Osteoblast (primary cell): Measurements from ENCODE around the gene DNAJB6. TPM values are rescaled to one million over a fixed set of nuclear protein-coding genes. Genes with fewer than 3 reads are reported as not detected.

ENCODE experiments used
- DNase-seq: peaks from one replicate; pipeline ENCODE4 v3.0.0; 2011; ENCODE audit warnings: low spot score, mixed read lengths; ENCODE audit not compliant: insufficient read length; ENCODE audit errors: missing footprints
- H2AFZ ChIP-seq: 2 replicates; pipeline ENCODE4 v1.6.0; 2011; ENCODE audit warnings: mild to moderate bottlenecking, low read length
- H3K27ac ChIP-seq: 2 replicates; pipeline ENCODE4 v1.5.1; 2011; ENCODE audit warnings: mild to moderate bottlenecking, low read depth, low read length, moderate library complexity
- H3K27me3 ChIP-seq: 2 replicates; pipeline ENCODE4 v1.6.0; 2012; ENCODE audit warnings: mild to moderate bottlenecking, control low read depth, inconsistent platforms, low read length, moderate library complexity; ENCODE audit not compliant: insufficient read depth
- H3K36me3 ChIP-seq: 2 replicates; pipeline ENCODE4 v1.5.1; 2011; ENCODE audit warnings: mild to moderate bottlenecking, low read length, control low read depth, moderate library complexity; ENCODE audit not compliant: insufficient read depth
- H3K4me1 ChIP-seq: 2 replicates; pipeline ENCODE4 v1.5.1; 2011; ENCODE audit warnings: mild to moderate bottlenecking, low read length, control low read depth, moderate library complexity; ENCODE audit not compliant: insufficient read depth
- H3K4me2 ChIP-seq: 2 replicates; pipeline ENCODE4 v1.6.0; 2011; ENCODE audit warnings: mild to moderate bottlenecking, low read length; ENCODE audit not compliant: insufficient read depth
- H3K4me3 ChIP-seq: fragments of 200-600 bp; sonication (generic); 3 replicates; pipeline ENCODE4 v1.5.1; 2012; ENCODE audit warnings: mild to moderate bottlenecking, low read length, inconsistent platforms; ENCODE audit not compliant: insufficient read depth
- H3K79me2 ChIP-seq: 2 replicates; pipeline ENCODE4 v1.6.0; 2012; ENCODE audit warnings: mild to moderate bottlenecking, low read length, control low read depth, inconsistent platforms; ENCODE audit not compliant: insufficient read depth
- H3K9me3 ChIP-seq: 2 replicates; pipeline ENCODE4 v1.5.1; 2011; ENCODE audit warnings: low read depth, low read length, control low read depth
- H4K20me1 ChIP-seq: 2 replicates; pipeline ENCODE4 v1.6.0; 2012; ENCODE audit warnings: mild to moderate bottlenecking, low read length, control low read depth; ENCODE audit not compliant: insufficient read depth
- total RNA-seq: library from RNA; depleted of rRNA; stranded (reverse); fragments of >200 nt; gene quantifications from 2 replicates; pipeline ENCODE4 v1.2.3, GENCODE V29; 2012
- TF ChIP-seq, protein P1 (sequence below): IDR thresholded peaks from 2 replicates; pipeline ENCODE4 v1.5.1; 2011; ENCODE audit warnings: mild to moderate bottlenecking, low read depth, low read length, moderate library complexity; ENCODE audit errors: extremely low read depth

DNAJB6 gene
- total RNA-seq, 1 donor = 84.7 TPM

DNA sequence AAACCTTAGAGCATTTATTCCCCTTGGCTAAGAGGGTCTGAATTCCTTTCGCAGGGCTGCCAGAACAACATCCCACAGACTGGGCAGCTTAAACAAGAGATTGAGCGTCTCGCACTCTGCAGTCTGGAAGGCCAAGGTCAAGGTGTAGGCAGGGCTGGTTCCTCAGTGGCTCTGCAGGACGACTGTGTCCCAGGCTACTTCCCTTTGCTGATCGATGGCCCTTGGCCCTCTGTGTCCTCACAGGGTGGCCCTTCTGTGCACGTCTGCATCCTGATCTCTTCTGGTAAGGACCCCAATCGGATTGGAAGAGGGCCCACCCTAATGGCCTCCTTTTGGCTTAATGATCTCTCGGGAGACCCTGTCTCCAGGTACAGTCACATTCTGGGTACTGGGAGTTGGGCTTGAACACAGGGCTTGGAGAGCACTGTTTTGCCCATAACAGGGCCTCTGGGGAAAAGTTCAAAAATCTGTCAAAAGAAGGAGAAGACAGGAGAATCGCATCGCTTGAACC is 35.1 kb upstream of the DNAJB6 start:
- H3K36me3 ChIP-seq = no peaks in the 10 kb centered on the region
- peak; percentile 52 for DNase-seq
- no peaks in the 10 kb centered on the region for H3K79me2 ChIP-seq
- no peaks in the 10 kb centered on the region for H3K27me3 ChIP-seq
- H3K4me3 ChIP-seq = no peak overlapping the region
- H4K20me1 ChIP-seq = no peaks in the 10 kb centered on the region
- H2AFZ ChIP-seq = no peak overlapping the region
- no peaks in the 10 kb centered on the region for H3K9me3 ChIP-seq
- H3K4me1 ChIP-seq = peaks cover 8% of the 10 kb centered on the region
- H3K4me2 ChIP-seq = no peak overlapping the region
- H3K27ac ChIP-seq = peak overlapping the region; percentile 57
- TF ChIP-seq, protein P1, sequence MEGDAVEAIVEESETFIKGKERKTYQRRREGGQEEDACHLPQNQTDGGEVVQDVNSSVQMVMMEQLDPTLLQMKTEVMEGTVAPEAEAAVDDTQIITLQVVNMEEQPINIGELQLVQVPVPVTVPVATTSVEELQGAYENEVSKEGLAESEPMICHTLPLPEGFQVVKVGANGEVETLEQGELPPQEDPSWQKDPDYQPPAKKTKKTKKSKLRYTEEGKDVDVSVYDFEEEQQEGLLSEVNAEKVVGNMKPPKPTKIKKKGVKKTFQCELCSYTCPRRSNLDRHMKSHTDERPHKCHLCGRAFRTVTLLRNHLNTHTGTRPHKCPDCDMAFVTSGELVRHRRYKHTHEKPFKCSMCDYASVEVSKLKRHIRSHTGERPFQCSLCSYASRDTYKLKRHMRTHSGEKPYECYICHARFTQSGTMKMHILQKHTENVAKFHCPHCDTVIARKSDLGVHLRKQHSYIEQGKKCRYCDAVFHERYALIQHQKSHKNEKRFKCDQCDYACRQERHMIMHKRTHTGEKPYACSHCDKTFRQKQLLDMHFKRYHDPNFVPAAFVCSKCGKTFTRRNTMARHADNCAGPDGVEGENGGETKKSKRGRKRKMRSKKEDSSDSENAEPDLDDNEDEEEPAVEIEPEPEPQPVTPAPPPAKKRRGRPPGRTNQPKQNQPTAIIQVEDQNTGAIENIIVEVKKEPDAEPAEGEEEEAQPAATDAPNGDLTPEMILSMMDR = no peak

DNA sequence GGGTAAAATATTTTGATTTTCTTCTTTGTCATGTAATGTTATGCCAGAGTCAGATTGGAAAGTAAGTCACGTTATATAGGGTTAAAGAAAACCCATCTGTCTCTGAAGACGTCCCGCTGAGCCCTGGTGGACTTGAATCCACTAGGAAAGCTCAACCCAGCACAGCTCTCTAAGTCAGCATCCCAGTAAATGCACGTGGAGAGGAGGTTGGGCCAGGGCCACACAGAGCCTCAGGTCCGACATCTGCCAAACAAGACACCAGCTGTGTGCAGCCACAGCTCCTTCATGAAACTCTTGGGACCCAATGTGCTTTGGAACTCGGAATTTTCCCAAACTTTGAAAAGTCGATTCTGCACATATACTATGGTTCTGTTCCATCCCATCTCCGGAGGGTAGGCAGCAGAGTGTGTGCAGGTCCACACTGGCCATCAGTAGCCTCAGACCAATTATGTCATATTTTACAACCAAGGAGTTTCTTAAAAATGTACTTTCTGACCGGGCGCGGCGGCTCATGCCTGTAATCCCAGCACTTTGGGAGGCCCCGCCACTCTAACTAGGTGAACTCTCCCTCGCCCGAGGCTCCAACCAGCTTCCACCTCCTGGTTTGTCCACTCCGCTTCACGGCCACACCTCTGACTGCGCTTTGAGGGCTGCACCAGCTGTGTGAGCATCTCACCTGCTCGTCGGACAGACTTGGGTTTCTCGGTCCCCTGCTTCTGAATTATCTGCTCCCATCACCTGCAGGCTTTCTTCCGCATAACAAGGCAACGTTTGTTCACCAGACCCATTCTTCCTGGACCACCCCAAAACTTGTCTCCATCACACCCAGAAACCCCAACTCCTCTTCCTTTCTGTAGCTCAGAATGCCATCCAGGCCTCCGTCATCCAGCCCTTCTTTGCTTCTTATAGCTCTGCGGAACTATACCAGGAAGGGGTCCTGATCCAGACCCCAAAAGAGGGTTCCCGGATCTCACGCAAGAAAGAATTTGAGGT is 29.7 kb upstream of the DNAJB6 start:
- no peaks in the 10 kb centered on the region for H4K20me1 ChIP-seq
- peaks cover 28% of the 10 kb centered on the region for H3K4me1 ChIP-seq
- no peak overlapping the region for H3K4me3 ChIP-seq
- H3K27me3 ChIP-seq = no peaks in the 10 kb centered on the region
- TF ChIP-seq, protein P1 = no peak
- H3K9me3 ChIP-seq = no peaks in the 10 kb centered on the region
- DNase-seq = peak; percentile 67
- H2AFZ ChIP-seq = no peak overlapping the region
- no peaks in the 10 kb centered on the region for H3K36me3 ChIP-seq
- no peaks in the 10 kb centered on the region for H3K79me2 ChIP-seq
- H3K4me2 ChIP-seq = no peak overlapping the region
- no peak overlapping the region for H3K27ac ChIP-seq

DNA sequence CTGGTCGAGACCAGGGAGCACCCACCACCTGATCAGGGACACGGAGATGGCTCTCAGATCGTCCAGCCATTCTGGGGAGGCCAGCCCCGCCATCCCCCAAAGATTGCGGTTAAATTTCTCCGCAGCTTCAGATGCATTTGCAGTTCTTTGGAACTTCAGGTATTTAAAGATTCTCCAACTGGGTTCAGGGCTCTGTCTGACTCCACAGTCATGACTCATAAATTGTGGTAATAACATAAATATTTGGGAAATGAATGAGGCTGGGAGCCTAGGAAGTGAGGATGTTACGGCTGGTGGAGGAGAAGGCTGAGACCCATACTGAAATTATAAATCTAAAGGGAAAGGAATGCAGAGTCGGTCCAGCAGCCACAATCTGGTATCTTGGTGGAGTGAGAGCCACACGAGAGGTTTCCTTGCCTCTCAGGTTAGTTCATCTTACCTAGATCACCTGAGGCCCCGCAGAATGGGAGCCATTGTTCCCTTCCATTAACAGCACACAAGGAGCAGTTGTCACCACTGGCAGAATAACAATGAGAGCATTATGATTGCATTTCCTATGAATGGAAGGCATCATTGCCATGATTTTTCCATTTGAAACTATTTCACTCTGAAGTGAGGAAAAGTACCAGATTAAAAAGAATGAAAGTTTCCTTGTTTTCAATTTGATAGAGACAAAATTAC is 26.7 kb upstream of the DNAJB6 start:
- no peaks in the 10 kb centered on the region for H3K36me3 ChIP-seq
- H4K20me1 ChIP-seq = no peaks in the 10 kb centered on the region
- no peaks in the 10 kb centered on the region for H3K79me2 ChIP-seq
- H3K27me3 ChIP-seq = no peaks in the 10 kb centered on the region
- peak overlapping the region; percentile 79 for H2AFZ ChIP-seq
- H3K27ac ChIP-seq = peak overlapping the region; percentile 98
- peaks cover 23% of the 10 kb centered on the region for H3K4me1 ChIP-seq
- TF ChIP-seq, protein P1 = no peak
- H3K9me3 ChIP-seq = no peaks in the 10 kb centered on the region
- peak overlapping the region; percentile 50 for H3K4me3 ChIP-seq
- H3K4me2 ChIP-seq = peak overlapping the region; percentile 84
- DNase-seq = peak; percentile 96
